GM13976 (cell line): ENCODE data around the gene PABPC3.

ENCODE experiments used
- DNase-seq: peaks from one replicate; pipeline ENCODE4 v3.0.0; 2012; ENCODE audit warnings: low spot score
- in situ Hi-C: fragments of 300-500 bp; cut with MboI; formaldehyde crosslinking; loops from one replicate; pipeline ENCODE4 v1.12.0; 2022; ENCODE audit warnings: low sequenced_read_pairs, mixed read lengths, inconsistent platforms; ENCODE audit not compliant: unreplicated experiment
- TF ChIP-seq, protein P1 (sequence below): IDR thresholded peaks from 2 replicates; pipeline ENCODE4 v1.5.1; 2012; ENCODE audit warnings: borderline replicate concordance, mild to moderate bottlenecking; ENCODE audit not compliant: insufficient read depth; ENCODE audit errors: extremely low read depth, missing control alignments, control extremely low read depth

The PABPC3 gene

DNA sequence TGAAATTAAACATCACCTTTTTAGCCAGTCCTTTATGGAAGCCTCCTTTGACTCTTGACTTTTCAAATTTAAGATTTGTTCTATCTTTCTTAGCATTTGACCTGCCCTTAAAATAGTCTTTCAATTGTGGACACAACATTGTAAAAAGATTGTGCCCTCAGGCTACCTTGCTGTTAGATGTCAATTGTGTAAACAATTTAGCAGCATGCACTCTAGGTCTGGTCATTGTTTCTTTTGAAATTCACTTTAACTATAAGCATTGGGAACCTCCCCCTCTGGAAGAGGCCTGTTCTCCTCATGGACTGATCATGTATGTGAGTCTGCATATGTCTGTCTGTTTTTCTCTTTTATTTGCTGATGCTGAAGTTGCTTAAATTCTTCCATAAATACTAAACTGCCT lies 31.5 kb upstream of the PABPC3 start:
- in situ Hi-C loops: no loop called here
- TF ChIP-seq, protein P1, sequence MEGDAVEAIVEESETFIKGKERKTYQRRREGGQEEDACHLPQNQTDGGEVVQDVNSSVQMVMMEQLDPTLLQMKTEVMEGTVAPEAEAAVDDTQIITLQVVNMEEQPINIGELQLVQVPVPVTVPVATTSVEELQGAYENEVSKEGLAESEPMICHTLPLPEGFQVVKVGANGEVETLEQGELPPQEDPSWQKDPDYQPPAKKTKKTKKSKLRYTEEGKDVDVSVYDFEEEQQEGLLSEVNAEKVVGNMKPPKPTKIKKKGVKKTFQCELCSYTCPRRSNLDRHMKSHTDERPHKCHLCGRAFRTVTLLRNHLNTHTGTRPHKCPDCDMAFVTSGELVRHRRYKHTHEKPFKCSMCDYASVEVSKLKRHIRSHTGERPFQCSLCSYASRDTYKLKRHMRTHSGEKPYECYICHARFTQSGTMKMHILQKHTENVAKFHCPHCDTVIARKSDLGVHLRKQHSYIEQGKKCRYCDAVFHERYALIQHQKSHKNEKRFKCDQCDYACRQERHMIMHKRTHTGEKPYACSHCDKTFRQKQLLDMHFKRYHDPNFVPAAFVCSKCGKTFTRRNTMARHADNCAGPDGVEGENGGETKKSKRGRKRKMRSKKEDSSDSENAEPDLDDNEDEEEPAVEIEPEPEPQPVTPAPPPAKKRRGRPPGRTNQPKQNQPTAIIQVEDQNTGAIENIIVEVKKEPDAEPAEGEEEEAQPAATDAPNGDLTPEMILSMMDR: no peak
- no peak for DNase-seq

DNA sequence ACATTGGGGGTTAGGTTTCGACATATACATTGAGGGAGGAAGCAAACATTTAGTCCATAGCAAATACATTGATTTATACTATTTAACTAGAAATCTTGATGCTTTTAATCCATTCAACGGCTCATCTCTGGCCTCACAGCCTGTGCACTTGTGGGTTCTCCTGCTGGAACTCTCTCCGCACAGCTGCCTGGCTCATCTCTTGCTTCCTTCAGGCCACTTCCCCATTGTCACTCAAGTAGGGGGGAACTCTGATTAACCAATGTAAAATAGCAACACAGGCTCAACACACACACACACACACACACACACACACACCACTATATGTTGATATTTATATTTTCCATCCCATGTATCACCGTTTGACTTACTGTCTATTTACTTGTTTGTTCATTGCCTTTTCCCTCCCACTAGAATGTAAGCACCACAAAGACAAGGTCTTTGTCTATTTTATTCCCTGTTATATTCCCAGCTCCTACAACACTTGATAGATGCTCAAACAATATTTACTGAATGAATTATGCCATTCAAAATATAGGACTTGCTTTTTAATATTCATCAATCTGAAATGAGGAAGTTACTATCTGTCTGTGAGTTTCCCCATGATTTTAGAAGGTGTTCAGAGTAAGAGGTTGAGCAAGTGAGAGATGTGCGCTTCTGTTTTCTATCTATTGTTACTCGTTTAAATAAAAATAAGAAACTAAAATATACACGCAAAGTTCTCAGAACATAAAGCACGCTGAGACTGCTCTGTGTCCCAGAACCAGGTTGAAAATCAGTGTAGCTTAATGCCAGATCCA lies 29.8 kb upstream of the PABPC3 start:
- TF ChIP-seq, protein P1: no peak
- in situ Hi-C loops: no loop called here
- DNase-seq: no peak

- in situ Hi-C loops: no loop called here
- TF ChIP-seq, protein P1: no peak
- no peak for DNase-seq
Measured at GRCh38 chr13:25067064-25067463, 28.9 kb upstream of the PABPC3 start.

GRCh38 chr13:25068810-25069209 lies 27.1 kb upstream of the PABPC3 start:
- in situ Hi-C loops: no loop called here
- DNase-seq: no peak
- TF ChIP-seq, protein P1: no peak

- TF ChIP-seq, protein P1: no peak
- no peak for DNase-seq
- in situ Hi-C loops: no loop called here
Measured at GRCh38 chr13:25069236-25069635, 26.7 kb upstream of the PABPC3 start.

- TF ChIP-seq, protein P1: no peak
- in situ Hi-C loops: no loop called here
Measured at GRCh38 chr13:25069911-25070310, 26.0 kb upstream of the PABPC3 start.

DNA sequence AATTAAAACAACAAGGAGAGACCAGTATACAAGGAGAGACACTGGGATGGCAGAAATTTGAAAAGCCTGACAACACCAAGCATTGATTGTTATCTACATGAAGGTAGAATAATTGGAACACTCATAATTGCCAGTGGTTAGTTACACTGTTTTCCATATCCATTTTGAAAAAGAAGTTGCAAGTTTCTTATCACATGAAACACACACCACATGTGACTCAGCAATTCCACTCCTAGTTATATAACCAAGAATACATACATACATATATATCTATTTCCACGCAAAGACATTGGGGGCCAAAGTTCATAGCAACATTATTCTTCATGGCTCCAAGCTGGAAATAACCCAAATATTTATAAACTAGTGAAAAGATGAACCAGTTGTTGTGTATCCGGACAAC lies 15.2 kb upstream of the PABPC3 start:
- in situ Hi-C loops: no loop called here
- TF ChIP-seq, protein P1: no peak
- DNase-seq: no peak

More at GRCh38 chr13:25069911-25070310, 26.0 kb upstream of the PABPC3 start:
- DNase-seq: no peak
